Large intestine (tissue), 3 donors: ENCODE data around the gene HCFC1. TPM values are rescaled to one million over a fixed set of nuclear protein-coding genes. Genes with fewer than 3 reads are reported as not detected.

Source experiments
- DNase-seq, 2 donors: peaks; one replicate each; pipeline versions ENCODE4 v3.0.0 to v3.0.0-alpha.2; 2013
- H3K27ac ChIP-seq: one replicate; pipeline ENCODE4 v1.5.1; 2013; ENCODE audit warnings: low read length
- H3K27me3 ChIP-seq: 2 replicates; pipeline ENCODE4 v1.6.1; 2013; ENCODE audit warnings: low read length; ENCODE audit not compliant: control insufficient read depth, insufficient read depth
- H3K36me3 ChIP-seq: 2 replicates; pipeline ENCODE4 v1.6.1; 2013; ENCODE audit warnings: low read length; ENCODE audit not compliant: control insufficient read depth, insufficient read depth
- H3K4me1 ChIP-seq: one replicate; pipeline ENCODE4 v1.6.1; 2013; ENCODE audit warnings: low read length; ENCODE audit not compliant: control insufficient read depth, insufficient read depth
- H3K4me3 ChIP-seq: one replicate; pipeline ENCODE4 v1.5.1; 2013; ENCODE audit warnings: low read length
- H3K9me3 ChIP-seq: one replicate; pipeline ENCODE4 v1.6.1; 2013; ENCODE audit warnings: mild to moderate bottlenecking, low read depth, low read length, moderate library complexity; ENCODE audit not compliant: control insufficient read depth
- whole genome bisulfite sequencing: methylation state at CpG from one replicate; pipeline ENCODE4 v1.1.5; 2013; ENCODE audit warnings: low lambda C conversion rate; ENCODE audit not compliant: insufficient coverage; 5-methylcytosine and 5-hydroxymethylcytosine counted together
- polyA plus RNA-seq: library from polyadenylated mRNA; unstranded; fragments of 120-200 nt; gene quantifications from one replicate; pipeline ENCODE4 v1.2.1, GENCODE V29; 2013

The HCFC1 gene
- polyA plus RNA-seq, 1 donor: 33.3 TPM

- H3K27ac ChIP-seq: no peak overlapping the region
- peak in 1 of 2 donors; percentile 45 for DNase-seq
- no peaks in the 10 kb centered on the region for H3K9me3 ChIP-seq
- H3K36me3 ChIP-seq: no peaks in the 10 kb centered on the region
- H3K4me3 ChIP-seq: no peak overlapping the region
- no CpG with 5 or more reads among the region's 26 CpGs for whole genome bisulfite sequencing
- no peaks in the 10 kb centered on the region for H3K27me3 ChIP-seq
- H3K4me1 ChIP-seq: peaks cover 5% of the 10 kb centered on the region
These were observed 70.5 kb downstream of the HCFC1 start for GRCh38 chrX:153900831-153901752.

- Histone ChIP-seq H3K4me1 (peaks cover 5% of the 10 kb centered on the region), H3K9me3 (no peaks in the 10 kb centered on the region), H3K27ac (no peak overlapping the region), H3K4me3 (no peak overlapping the region), H3K36me3 (no peaks in the 10 kb centered on the region), H3K27me3 (no peaks in the 10 kb centered on the region)
- no peak for DNase-seq
These were observed 73.7 kb downstream of the HCFC1 start for GRCh38 chrX:153897899-153898298.

Other genes with a start within 250 kb of the HCFC1 start
- 198 TPM for gene BCAP31, start 247.4 kb downstream of the HCFC1 start, polyA plus RNA-seq
- 13.4 TPM for gene ABCD1, start 247.0 kb downstream of the HCFC1 start, polyA plus RNA-seq
- 5.0 TPM for gene PLXNB3, start 207.6 kb downstream of the HCFC1 start, polyA plus RNA-seq
- 1.8 TPM for gene SRPK3, start 190.8 kb downstream of the HCFC1 start, polyA plus RNA-seq
- gene IDH3G, start 177.4 kb downstream of the HCFC1 start, polyA plus RNA-seq: 58.7 TPM
- gene SSR4, start 177.2 kb downstream of the HCFC1 start, polyA plus RNA-seq: 240 TPM
- gene PDZD4, start 141.3 kb downstream of the HCFC1 start, polyA plus RNA-seq: 10.5 TPM
- 22.5 TPM for gene L1CAM, start 85.6 kb downstream of the HCFC1 start, polyA plus RNA-seq
- 0.28 TPM for gene AVPR2, start 67.1 kb downstream of the HCFC1 start, polyA plus RNA-seq
- 33.2 TPM for gene ARHGAP4, start 45.6 kb downstream of the HCFC1 start, polyA plus RNA-seq
- 73.6 TPM for gene NAA10, start 36.8 kb downstream of the HCFC1 start, polyA plus RNA-seq
- gene RENBP, start 27.2 kb downstream of the HCFC1 start, polyA plus RNA-seq: 85.8 TPM
- 4.9 TPM for gene TMEM187, start 936 bp upstream of the HCFC1 start, polyA plus RNA-seq
- gene IRAK1, start 48.1 kb upstream of the HCFC1 start, polyA plus RNA-seq: 53.8 TPM
- gene MECP2, start 125.9 kb upstream of the HCFC1 start, polyA plus RNA-seq: 19.4 TPM
- not detected for gene OPN1LW, start 172.4 kb upstream of the HCFC1 start, polyA plus RNA-seq
- not detected for gene OPN1MW, start 210.8 kb upstream of the HCFC1 start, polyA plus RNA-seq
- not detected for gene OPN1MW2, start 247.9 kb upstream of the HCFC1 start, polyA plus RNA-seq